Measurements from ENCODE around the gene NOL8. TPM values are rescaled to one million over a fixed set of nuclear protein-coding genes. Genes with fewer than 3 reads are reported as not detected.

The NOL8 gene
- total RNA-seq, 4 donors from 2014 or later, result 11.5 to 20.2 (median 14.0) TPM

DNA sequence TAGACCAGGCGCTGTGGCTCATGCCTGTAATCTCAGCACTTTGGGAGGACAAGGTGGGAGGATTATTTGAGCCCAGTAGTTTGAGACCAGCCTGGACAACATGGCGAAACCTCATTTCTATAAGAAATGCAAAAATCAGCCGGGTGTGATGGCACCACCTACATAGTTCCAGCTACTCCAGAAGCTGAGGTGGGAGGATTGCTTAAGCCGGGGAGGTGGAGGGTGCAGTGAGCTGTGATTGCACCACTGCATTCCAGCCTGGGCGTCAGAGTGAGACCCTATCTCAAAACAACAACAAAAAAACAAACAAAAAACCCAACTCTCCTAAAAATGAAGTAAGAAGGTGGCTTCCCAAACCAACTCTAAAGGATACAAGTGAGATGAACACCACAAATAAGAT is 54.6 kb downstream of the NOL8 start:
- in situ Hi-C loops (cut with MboI; ENCODE audit: low sequenced_read_pairs in 4 of 4), result no loop called here
- intact Hi-C loops (cut with DNase I; ENCODE audit: low total_unique reads), result no loop called here
- ATAC-seq, result no peak
- H3K27ac ChIP-seq, result no peak overlapping the region
- TF ChIP-seq POLR2A (IDR thresholded peaks at IDR 0.05), result no peak
- TF ChIP-seq, protein P1, sequence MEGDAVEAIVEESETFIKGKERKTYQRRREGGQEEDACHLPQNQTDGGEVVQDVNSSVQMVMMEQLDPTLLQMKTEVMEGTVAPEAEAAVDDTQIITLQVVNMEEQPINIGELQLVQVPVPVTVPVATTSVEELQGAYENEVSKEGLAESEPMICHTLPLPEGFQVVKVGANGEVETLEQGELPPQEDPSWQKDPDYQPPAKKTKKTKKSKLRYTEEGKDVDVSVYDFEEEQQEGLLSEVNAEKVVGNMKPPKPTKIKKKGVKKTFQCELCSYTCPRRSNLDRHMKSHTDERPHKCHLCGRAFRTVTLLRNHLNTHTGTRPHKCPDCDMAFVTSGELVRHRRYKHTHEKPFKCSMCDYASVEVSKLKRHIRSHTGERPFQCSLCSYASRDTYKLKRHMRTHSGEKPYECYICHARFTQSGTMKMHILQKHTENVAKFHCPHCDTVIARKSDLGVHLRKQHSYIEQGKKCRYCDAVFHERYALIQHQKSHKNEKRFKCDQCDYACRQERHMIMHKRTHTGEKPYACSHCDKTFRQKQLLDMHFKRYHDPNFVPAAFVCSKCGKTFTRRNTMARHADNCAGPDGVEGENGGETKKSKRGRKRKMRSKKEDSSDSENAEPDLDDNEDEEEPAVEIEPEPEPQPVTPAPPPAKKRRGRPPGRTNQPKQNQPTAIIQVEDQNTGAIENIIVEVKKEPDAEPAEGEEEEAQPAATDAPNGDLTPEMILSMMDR (IDR thresholded peaks at IDR 0.05 in 4 of 5, conservative IDR thresholded peaks at IDR 0.05 in 1 of 5), result no peak
- no peaks in the 10 kb centered on the region for H3K9me3 ChIP-seq
- no peak overlapping the region for H3K4me3 ChIP-seq
- DNase-seq, result no peak
- H3K27me3 ChIP-seq, result no peaks in the 10 kb centered on the region
- no peaks in the 10 kb centered on the region for H3K4me1 ChIP-seq
- H3K36me3 ChIP-seq, result peaks cover 9 to 95% of the 10 kb centered on the region in 2 donors

DNA sequence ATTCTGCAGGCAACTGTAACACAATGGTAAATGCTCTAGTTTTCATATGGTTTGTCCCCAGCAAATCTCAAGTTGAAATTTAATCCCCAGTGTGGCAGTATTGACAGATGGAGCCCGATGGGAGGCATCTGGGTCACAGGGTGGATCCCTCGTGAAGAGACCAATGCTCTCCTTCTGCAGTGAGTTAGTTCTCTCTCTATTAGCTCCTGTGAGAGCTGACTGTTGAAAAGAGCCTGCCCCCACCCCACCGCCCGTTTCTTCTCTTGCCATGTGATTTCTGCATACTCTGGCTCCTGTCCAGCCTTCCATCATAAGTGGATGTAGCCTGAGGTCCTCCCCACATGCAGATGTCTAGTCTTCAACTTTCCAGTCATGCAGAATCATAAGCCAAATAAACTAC is 58.7 kb downstream of the NOL8 start:
- Histone ChIP-seq H3K9me3 (no peaks in the 10 kb centered on the region), H3K4me3 (no peak overlapping the region), H3K27me3 (no peaks in the 10 kb centered on the region), H3K36me3 (peaks cover 9 to 100% of the 10 kb centered on the region in 2 donors), H3K4me1 (no peaks in the 10 kb centered on the region), H3K27ac (no peak overlapping the region)
- intact Hi-C loops (cut with DNase I; ENCODE audit: low total_unique reads), result no loop called here
- DNase-seq, result no peak
- TF ChIP-seq, protein P1 (IDR thresholded peaks at IDR 0.05 in 4 of 5, conservative IDR thresholded peaks at IDR 0.05 in 1 of 5), result no peak
- no peak for TF ChIP-seq POLR2A (IDR thresholded peaks at IDR 0.05)
- ATAC-seq, result no peak
- in situ Hi-C loops (cut with MboI; ENCODE audit: low sequenced_read_pairs in 4 of 4), result no loop called here

DNA sequence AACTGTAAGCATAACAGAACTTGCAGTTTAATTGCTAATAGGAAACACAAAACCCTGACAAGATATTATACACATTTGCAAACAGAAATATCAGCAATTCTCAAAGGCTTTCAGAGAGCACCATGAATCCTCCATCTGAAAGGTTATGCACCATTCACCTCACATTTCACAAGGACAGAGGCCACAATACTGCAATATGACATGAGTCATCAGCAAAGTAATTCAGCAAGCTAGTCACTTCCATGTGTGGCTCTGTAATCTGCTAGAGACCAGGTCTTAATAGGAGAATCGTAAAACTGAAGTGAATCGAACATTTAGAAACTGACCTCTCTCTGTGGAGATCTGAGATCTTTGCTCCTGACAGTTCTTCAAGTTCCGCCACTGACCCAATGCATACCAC is 60.0 kb downstream of the NOL8 start:
- Histone ChIP-seq H3K4me3 (no peak overlapping the region), H3K9me3 (no peaks in the 10 kb centered on the region), H3K4me1 (no peaks in the 10 kb centered on the region), H3K27ac (no peak overlapping the region), H3K36me3 (peaks cover 9 to 100% of the 10 kb centered on the region in 2 donors), H3K27me3 (no peaks in the 10 kb centered on the region)
- intact Hi-C loops (cut with DNase I; ENCODE audit: low total_unique reads), result no loop called here
- TF ChIP-seq POLR2A (IDR thresholded peaks at IDR 0.05), result no peak
- in situ Hi-C loops (cut with MboI; ENCODE audit: low sequenced_read_pairs in 4 of 4), result no loop called here
- ATAC-seq (peak in 1 of 2 donors; percentile 53), DNase-seq (no peak)

DNA sequence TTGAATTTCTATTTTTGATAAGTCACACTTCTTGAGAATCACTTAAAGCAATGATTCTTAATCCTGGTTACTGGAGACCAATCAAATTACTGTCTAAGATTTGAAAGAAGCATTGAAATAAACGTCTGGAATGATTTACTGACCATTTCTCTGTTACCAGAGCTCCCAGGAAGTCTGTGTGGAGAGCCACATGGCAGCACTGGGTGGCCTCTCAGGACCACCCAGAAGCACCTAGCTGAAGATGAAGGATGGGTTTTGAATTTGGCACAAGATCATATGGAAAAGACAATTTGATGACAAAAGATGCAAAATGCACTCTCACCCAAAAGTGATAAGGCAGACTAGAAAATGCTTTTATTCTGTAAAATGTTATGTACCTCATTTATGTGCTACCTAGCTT is 62.0 kb downstream of the NOL8 start:
- Histone ChIP-seq H3K27ac (no peak overlapping the region), H3K9me3 (no peaks in the 10 kb centered on the region), H3K4me3 (no peak overlapping the region), H3K36me3 (peaks cover 2 to 100% of the 10 kb centered on the region in 2 donors), H3K4me1 (no peaks in the 10 kb centered on the region), H3K27me3 (no peaks in the 10 kb centered on the region)
- ATAC-seq, result no peak
- intact Hi-C loops (cut with DNase I; ENCODE audit: low total_unique reads) (no loop called here), in situ Hi-C loops (cut with MboI; ENCODE audit: low sequenced_read_pairs in 4 of 4) (no loop called here)
- TF ChIP-seq, protein P1 (IDR thresholded peaks at IDR 0.05 in 4 of 5, conservative IDR thresholded peaks at IDR 0.05 in 1 of 5), result no peak
- no peak for TF ChIP-seq POLR2A (IDR thresholded peaks at IDR 0.05)
- DNase-seq, result no peak

DNA sequence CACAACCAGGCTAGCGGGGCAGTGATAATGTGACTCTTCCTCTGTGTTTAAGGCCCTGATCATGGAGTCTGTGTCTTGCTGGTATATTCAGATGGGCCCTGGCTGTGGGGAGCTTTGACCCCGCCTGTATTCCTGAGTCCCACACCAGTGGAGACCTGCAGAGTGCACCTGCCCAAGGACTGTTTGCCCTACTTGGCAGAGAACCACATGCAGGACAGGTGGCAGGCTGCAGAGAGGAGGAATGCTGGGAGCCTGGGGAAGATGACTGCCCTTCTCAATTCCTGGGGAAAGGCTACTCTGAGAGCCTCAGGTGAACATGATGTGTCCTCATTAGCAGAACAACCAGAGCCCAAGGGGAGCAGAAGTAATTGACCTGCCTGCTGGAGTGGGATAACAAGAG is 67.8 kb downstream of the NOL8 start:
- Histone ChIP-seq H3K4me3 (no peak overlapping the region), H3K9me3 (no peaks in the 10 kb centered on the region), H3K27ac (no peak overlapping the region), H3K27me3 (no peaks in the 10 kb centered on the region), H3K4me1 (no peaks in the 10 kb centered on the region), H3K36me3 (peaks cover 0 to 100% of the 10 kb centered on the region in 2 donors)
- no peak for DNase-seq
- intact Hi-C loops (cut with DNase I; ENCODE audit: low total_unique reads) (no loop called here), in situ Hi-C loops (cut with MboI; ENCODE audit: low sequenced_read_pairs in 4 of 4) (no loop called here)
- no peak for ATAC-seq
- TF ChIP-seq, protein P1 (IDR thresholded peaks at IDR 0.05 in 4 of 5, conservative IDR thresholded peaks at IDR 0.05 in 1 of 5), result no peak
- TF ChIP-seq POLR2A (IDR thresholded peaks at IDR 0.05), result no peak
